Globus pallidus (tissue), 1 donor: ENCODE results near the gene KLHL29.

ENCODE experiments used
- DNase-seq: peaks from one replicate; pipeline ENCODE4 v3.0.0-alpha.2; 2015; ENCODE audit warnings: low spot score

The KLHL29 gene

GRCh38 chr2:23422089-23423061 lies 37.4 kb downstream of the KLHL29 start:
- no peak for DNase-seq

- no peak for DNase-seq
Observed at GRCh38 chr2:23423062-23423872, 38.3 kb downstream of the KLHL29 start.

- DNase-seq = no peak
Observed at GRCh38 chr2:23423873-23424680, 39.1 kb downstream of the KLHL29 start.

- DNase-seq = no peak
Observed at GRCh38 chr2:23425338-23425871, 40.4 kb downstream of the KLHL29 start.

- no peak for DNase-seq
Observed at GRCh38 chr2:23425885-23426262, 40.9 kb downstream of the KLHL29 start.

GRCh38 chr2:23426263-23426905 lies 41.4 kb downstream of the KLHL29 start:
- no peak for DNase-seq

- no peak for DNase-seq
Observed at GRCh38 chr2:23427350-23427749, 42.4 kb downstream of the KLHL29 start.

GRCh38 chr2:23427976-23428375 lies 43.0 kb downstream of the KLHL29 start:
- DNase-seq = no peak

- no peak for DNase-seq
Observed at GRCh38 chr2:23429036-23429435, 44.1 kb downstream of the KLHL29 start.

GRCh38 chr2:23430263-23430662 lies 45.3 kb downstream of the KLHL29 start:
- DNase-seq = no peak

- no peak for DNase-seq
Observed at GRCh38 chr2:23432531-23432930, 47.6 kb downstream of the KLHL29 start.

GRCh38 chr2:23433282-23433681 lies 48.3 kb downstream of the KLHL29 start:
- no peak for DNase-seq

- DNase-seq = no peak
Observed at GRCh38 chr2:23434721-23435121, 49.7 kb downstream of the KLHL29 start.

GRCh38 chr2:23435250-23436035 lies 50.5 kb downstream of the KLHL29 start:
- DNase-seq = no peak

- no peak for DNase-seq
Observed at GRCh38 chr2:23436346-23437098, 51.5 kb downstream of the KLHL29 start.

GRCh38 chr2:23441414-23441813 lies 56.4 kb downstream of the KLHL29 start:
- DNase-seq = no peak

GRCh38 chr2:23445450-23445868 lies 60.5 kb downstream of the KLHL29 start:
- DNase-seq = no peak

GRCh38 chr2:23446916-23447315 lies 61.9 kb downstream of the KLHL29 start:
- no peak for DNase-seq

GRCh38 chr2:23447405-23447804 lies 62.4 kb downstream of the KLHL29 start:
- no peak for DNase-seq

- no peak for DNase-seq
Observed at GRCh38 chr2:23448906-23449305, 63.9 kb downstream of the KLHL29 start.
